ENCODE data around the gene APOL3. TPM values are rescaled to one million over a fixed set of nuclear protein-coding genes. Genes with fewer than 3 reads are reported as not detected.
A peak's percentile ranks its signal among the peaks of the same experiment; 100 is the strongest.
"Not testable (repeated sequence)": the region's sequence is repeated elsewhere in the genome, so short reads cannot be mapped to it uniquely, and the experiment has no call there.

APOL3 gene
- total RNA-seq, 2 donors from 2014 or later = 11.2 to 22.4 TPM

DNA sequence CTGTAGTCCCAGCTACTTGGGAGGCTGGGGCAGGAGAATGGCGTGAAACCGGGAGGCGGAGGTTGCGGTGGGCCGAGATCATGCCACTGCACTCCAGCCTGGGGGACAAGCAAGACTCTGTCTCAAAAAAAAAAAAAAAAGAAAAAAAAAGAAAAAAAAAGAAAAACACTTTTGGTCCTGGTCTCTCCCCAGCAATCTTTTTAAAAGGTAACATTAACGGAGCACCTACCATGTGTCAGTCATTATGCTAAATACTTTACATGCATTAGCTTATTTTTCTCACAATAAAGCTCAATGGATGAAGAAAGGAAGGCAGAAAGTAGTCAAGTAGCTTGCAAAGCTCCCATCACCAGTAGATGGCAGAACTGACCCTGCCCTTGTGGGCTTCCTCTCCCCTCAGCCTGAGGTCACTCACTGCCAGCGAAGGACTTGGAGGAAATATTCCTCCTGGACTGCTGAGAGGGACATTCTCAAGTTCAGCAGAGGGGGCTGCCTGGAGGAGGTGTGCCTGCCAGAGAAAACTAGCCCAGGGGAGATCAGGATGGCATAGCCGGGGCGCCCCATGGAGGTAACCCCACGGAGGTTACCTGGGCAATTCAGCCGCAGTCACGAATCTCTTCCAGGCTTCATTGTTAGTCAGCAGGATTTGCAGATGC, 15.5 kb downstream of the APOL3 start:
- Histone ChIP-seq H3K4me1 (no peaks in the 10 kb centered on the region), H3K4me3 (no peak overlapping the region), H3K27ac (no peak overlapping the region), H3K27me3 (no peaks in the 10 kb centered on the region), H3K36me3 (replicated peaks in 1 of 2; ENCODE audit: insufficient read depth in 1 of 2, low read depth in 2 of 2) (no peaks in the 10 kb centered on the region), H3K9me3 (no peaks in the 10 kb centered on the region)
- ATAC-seq (peak; percentile 80), DNase-seq (peak; percentile 55 to 77 (median 66))
- 33 to 38% methylated on average over 12 of the region's 12 CpGs for WGBS, 2 donors
- no peak for TF ChIP-seq POLR2A (IDR thresholded peaks at IDR 0.05)
- TF ChIP-seq, protein P1, sequence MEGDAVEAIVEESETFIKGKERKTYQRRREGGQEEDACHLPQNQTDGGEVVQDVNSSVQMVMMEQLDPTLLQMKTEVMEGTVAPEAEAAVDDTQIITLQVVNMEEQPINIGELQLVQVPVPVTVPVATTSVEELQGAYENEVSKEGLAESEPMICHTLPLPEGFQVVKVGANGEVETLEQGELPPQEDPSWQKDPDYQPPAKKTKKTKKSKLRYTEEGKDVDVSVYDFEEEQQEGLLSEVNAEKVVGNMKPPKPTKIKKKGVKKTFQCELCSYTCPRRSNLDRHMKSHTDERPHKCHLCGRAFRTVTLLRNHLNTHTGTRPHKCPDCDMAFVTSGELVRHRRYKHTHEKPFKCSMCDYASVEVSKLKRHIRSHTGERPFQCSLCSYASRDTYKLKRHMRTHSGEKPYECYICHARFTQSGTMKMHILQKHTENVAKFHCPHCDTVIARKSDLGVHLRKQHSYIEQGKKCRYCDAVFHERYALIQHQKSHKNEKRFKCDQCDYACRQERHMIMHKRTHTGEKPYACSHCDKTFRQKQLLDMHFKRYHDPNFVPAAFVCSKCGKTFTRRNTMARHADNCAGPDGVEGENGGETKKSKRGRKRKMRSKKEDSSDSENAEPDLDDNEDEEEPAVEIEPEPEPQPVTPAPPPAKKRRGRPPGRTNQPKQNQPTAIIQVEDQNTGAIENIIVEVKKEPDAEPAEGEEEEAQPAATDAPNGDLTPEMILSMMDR (IDR thresholded peaks at IDR 0.05) = peak; percentile 51 to 88 (median 74)
- intact Hi-C loops (cut with DNase I) = loop anchor here (5.0 kb wide), 1 partner anchor 37 kb away; no protein-coding TSS in a partner anchor

DNA sequence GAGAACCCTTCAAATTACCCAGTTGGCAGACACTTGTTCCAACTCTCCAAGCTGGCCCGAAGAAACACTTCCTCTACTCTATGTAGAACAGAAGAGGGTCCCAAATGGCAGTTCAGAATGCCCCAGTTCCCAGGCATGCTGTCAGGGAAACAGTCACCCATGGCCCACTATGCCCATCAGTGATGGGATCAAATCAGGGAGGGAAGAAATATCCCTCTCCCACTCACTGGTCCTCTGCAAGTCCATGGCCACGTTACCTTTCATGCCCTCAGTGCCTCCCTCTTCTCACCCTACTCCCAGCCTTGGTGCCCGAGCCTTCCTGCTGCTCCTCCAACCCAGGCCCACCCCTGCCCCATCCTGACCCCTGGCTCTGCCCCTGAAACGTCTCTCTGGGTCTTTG, 16.6 kb downstream of the APOL3 start:
- Histone ChIP-seq H3K36me3 (replicated peaks in 1 of 2; ENCODE audit: insufficient read depth in 1 of 2, low read depth in 2 of 2) (no peaks in the 10 kb centered on the region), H3K27me3 (no peaks in the 10 kb centered on the region), H3K9me3 (no peaks in the 10 kb centered on the region), H3K27ac (no peak overlapping the region), H3K4me1 (no peaks in the 10 kb centered on the region), H3K4me3 (no peak overlapping the region)
- no peak for ATAC-seq
- no peak for TF ChIP-seq POLR2A (IDR thresholded peaks at IDR 0.05)
- TF ChIP-seq, protein P1 (IDR thresholded peaks at IDR 0.05) = no peak
- intact Hi-C loops (cut with DNase I) = no loop called here
- DNase-seq = no peak
- 55 to 63% methylated on average over 4 of the region's 4 CpGs for WGBS, 2 donors

DNA sequence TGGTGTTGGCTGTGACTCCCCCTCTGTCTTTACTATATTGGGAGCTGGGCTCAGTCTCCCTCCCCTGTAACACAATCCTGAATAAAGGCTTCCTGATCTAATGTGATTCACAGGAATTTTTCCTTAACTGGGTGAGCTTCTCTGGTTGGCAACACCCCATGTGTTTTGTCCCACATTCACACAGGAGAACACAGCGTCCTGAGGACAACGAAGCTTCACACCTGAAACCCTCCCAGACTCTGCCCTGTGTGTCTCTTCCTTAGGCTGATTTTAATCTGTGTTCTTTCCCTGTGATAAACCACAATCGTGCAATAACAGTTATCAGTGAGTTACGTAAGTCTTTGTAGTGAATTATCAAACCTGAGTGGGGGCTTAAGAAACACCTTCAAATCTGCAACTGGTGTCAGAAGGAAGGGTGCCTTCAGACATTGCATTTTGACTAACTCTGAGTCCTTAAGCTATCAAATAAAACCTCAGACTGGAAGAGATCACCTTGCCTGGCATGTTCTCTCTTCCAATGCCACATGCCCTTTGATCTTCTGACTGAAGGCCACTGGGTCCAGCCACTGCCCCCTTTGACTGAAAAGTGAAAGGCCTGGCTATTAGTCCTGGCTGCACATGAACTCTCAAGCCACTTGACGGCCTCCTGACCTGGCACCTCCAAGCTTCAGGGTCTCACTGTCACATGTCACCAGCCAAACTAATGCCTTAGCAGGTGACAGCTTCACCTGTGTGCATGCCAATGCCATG, 17.3 kb downstream of the APOL3 start:
- no peaks in the 10 kb centered on the region for H3K4me1 ChIP-seq
- no peak overlapping the region for H3K4me3 ChIP-seq
- no peaks in the 10 kb centered on the region for H3K36me3 ChIP-seq (replicated peaks in 1 of 2; ENCODE audit: insufficient read depth in 1 of 2, low read depth in 2 of 2)
- TF ChIP-seq POLR2A (IDR thresholded peaks at IDR 0.05) = no peak
- TF ChIP-seq, protein P1 (IDR thresholded peaks at IDR 0.05) = no peak
- H3K27ac ChIP-seq = no peak overlapping the region
- no peaks in the 10 kb centered on the region for H3K9me3 ChIP-seq
- WGBS, 2 donors = 37 to 47% methylated on average over 4 to 5 of the region's 5 CpGs
- ATAC-seq (no peak), DNase-seq (no peak)
- no peaks in the 10 kb centered on the region for H3K27me3 ChIP-seq
- intact Hi-C loops (cut with DNase I) = no loop called here

DNA sequence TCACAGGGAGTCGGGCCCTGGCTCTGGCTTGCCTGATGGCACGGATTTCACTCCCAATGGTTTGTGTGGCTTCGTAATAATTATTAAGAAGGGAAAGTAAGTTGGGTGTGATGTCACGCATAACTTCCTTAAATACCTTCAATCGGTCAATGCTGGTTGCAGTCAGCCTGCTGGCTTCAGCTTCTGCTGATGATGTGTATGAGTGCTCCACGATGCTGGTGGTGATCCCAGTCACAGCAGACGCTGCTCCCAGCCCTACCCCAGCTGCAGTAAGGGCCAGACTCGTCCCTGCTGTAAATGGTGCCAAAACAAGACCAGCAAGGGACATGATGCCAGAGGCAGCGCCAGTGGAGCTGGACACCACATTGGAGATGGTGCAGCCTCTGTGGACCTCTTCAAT, 19.1 kb downstream of the APOL3 start:
- 48 to 60% methylated on average over 8 to 9 of the region's 9 CpGs for WGBS, 2 donors
- H3K27me3 ChIP-seq = no peaks in the 10 kb centered on the region
- no peak overlapping the region for H3K27ac ChIP-seq
- H3K4me1 ChIP-seq = no peaks in the 10 kb centered on the region
- TF ChIP-seq POLR2A (IDR thresholded peaks at IDR 0.05) = no peak
- TF ChIP-seq, protein P1 (IDR thresholded peaks at IDR 0.05) = no peak
- H3K36me3 ChIP-seq (replicated peaks in 1 of 2; ENCODE audit: insufficient read depth in 1 of 2, low read depth in 2 of 2) = no peaks in the 10 kb centered on the region
- ATAC-seq (no peak), DNase-seq (no peak)
- no peaks in the 10 kb centered on the region for H3K9me3 ChIP-seq
- H3K4me3 ChIP-seq = no peak overlapping the region
- intact Hi-C loops (cut with DNase I) = no loop called here

DNA sequence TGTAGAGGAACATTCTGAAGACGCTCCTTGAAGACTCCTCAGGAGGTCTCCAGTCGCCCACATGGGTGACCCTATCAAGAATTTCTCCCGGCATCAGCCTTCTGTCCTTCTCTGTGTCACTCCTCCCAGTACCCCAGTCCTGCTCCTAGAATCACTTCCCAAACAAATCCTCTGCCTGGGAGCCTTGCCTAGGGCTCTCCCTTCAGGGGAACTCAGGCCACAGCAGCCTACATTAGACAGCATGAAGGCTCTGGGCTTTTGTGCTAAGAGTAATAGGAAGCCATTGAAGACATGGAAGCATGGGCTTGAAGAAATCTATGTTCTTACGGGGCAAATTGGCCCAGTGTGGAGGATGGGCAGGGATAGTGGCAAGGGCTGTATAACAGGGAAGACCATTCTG, 21.8 kb downstream of the APOL3 start:
- H3K27me3 ChIP-seq; intact Hi-C loops (cut with DNase I); H3K9me3 ChIP-seq; H3K36me3 ChIP-seq (replicated peaks in 1 of 2; ENCODE audit: insufficient read depth in 1 of 2, low read depth in 2 of 2); H3K27ac ChIP-seq; H3K4me1 ChIP-seq; ATAC-seq; DNase-seq; H3K4me3 ChIP-seq: not testable (repeated sequence)
- 73 to 89% methylated on average over 1 of the region's 4 CpGs for WGBS, 2 donors
